ENCODE results near the gene ARL8A.
"Not testable (repeated sequence)": the region's sequence is repeated elsewhere in the genome, so short reads cannot be mapped to it uniquely, and the experiment has no call there.

The ARL8A gene

DNA sequence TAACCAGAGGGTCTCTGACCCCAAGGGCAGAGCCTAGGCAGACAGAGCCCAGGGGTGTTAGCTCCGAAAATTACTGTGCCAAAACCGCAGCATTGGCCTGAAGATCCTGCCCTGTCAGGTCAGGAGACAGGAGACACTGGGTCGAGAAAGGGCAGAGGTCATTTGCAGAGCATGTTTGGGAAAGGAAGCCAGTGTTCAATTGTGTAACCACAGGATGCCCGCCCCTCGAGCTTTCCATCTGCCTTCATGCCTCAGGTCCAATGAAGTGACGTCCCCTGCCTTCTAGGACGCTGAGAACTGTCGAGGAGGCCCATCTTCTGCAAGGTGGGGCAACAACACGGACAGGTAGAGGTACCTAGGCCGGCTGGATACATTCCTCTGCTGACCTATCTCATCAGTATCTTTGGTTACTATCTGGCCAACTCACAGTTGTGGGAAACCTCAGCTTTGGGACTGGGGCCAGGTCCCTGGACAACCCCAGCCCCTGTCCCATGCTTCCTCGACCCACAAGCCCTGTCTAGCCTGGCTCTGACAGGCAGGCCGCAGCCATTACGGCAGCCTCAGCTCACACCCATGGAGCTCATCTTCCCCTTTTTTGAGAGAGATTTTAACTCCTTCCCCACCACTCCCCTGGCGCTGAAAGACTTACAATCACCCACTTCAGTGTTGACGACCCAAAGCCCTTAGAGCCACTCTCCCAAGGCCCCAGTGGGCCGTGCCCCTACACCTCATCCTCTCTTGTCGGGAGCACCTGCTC is 1.3 kb downstream of the ARL8A start:
- no peak for DNase-seq (ENCODE audit: low read depth in 2 of 3, low spot score in 2 of 3)

DNA sequence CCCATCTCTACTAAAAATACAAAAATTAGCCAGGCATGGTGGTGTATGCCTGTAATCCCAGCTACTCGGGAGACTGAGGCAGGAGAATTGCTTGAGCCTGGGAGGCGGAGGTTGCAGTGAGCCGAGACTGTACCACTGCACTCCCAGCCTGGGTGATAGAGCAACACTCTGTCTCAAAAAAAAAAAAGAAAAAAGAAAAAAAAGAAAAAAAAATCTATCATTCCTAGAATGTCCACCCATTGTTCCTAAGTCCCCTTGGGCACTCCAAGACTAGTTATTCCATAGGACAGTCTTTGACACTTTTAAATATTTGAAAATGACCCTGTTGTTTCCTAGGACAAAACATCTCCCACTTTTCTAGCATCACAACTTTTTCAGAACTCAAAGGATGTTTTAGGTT is 3.1 kb downstream of the ARL8A start:
- not testable (repeated sequence) for DNase-seq (ENCODE audit: low read depth in 2 of 3, low spot score in 2 of 3)

DNA sequence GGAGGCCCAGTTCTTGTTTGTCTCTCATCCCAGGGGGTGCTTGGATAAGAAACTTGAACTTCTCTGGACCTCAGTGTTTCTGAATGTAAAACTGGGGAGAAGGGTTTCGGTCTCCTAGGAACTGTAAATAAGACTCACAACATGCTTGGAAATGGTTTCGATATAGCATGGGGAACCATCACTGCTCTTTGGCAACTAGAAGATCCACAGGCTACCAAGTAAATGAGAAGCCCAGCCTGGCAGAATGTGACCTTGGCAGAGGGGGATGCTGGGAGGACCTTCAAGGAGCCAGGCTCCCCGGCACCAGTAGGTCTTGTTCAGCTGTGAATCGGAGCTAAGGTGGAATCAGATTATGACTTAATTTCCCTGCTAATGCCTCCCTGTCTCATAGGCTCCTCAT is 3.7 kb downstream of the ARL8A start:
- DNase-seq (ENCODE audit: low read depth in 2 of 3, low spot score in 2 of 3): no peak

DNA sequence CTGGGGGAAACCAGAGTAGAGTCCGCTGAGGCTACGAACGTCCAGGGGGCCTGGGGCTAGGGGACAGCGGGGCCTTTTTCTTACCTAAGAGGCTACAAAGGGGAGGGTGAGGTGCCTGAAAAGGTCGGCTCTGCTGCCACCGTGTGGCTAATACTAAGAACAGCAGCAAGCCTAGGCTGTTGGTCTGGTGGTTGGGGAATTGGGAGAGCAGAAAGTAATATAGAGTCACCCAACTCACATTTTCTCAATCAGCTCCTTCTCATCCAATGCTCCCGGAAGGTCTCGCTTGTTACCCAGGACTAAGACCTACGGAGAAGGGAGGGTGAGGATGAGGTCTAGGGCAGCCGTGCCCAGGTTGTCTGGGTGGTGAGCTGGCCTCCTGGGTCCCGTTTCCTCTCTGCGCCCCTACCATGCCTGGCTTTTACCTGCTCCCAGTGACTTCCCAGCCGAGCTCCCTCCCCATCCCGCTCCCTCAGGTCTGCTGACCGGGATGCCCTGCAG is 9.3 kb downstream of the ARL8A start:
- DNase-seq (ENCODE audit: low read depth in 2 of 3, low spot score in 2 of 3): no peak

DNA sequence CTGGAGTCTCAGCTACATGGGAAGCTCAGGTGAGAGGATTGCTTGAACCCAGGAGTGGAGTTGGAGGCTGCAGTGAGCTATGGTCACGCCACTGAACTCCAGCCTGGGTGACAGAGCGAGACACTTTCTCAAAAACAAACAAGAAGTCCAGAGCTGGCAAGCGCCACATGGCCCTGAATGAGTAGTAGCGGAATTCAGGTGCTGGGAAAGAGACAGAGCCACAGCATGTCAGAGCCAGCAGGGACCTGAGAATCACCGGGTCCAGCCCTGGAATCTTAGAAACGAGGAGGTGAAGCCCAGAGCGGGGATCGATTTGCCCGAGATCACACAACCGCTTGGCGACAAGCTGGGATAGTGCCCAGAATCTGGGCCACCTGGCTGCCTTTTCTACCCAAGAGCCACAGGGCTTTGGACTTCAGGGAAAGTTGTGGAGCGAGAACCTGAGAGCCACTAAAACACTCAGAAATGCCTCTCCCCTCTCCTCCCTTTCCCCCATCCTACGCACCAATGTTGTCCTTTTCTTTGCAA is 9.8 kb downstream of the ARL8A start:
- DNase-seq (ENCODE audit: low read depth in 2 of 3, low spot score in 2 of 3): no peak

DNA sequence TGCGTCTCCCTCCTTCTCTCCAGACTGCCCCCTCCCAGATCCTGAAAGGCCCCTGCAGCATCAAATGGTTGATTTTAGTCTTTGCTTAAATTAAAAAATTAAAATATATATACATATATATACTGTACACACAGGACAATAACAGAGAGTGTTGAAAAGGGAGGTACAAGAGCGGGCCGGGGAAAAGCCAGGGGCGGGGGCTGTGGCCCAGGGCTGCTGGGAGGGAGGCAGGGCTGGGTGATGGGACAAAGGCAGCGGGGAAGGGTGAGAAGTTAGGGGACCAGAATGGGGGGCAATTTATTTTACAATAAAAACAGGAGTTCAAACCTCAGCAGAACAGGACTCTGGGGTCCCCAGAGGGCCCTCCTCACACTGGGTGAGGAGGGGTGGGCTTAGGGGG is 10.5 kb downstream of the ARL8A start:
- DNase-seq (ENCODE audit: low read depth in 2 of 3, low spot score in 2 of 3): no peak

DNA sequence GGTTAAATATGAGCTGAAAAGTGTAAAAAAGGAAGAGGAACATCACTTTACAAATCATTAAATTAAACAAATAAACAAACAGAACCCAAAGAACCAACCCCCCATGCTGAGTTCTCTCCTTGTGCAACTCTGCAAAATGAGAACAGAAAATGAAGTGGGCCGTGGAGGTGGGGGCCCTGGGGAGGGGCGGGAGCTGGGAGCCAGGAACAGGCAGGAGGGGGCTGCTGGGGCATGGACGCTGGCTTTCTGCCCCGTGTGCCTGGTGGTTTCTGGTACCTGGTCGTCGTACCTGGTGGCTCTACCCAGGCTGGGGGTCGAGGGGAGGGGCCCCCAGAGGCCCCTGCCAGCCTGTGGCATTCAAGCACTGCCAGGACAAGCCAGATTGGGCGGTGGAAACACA is 11.0 kb downstream of the ARL8A start:
- no peak for DNase-seq (ENCODE audit: low read depth in 2 of 3, low spot score in 2 of 3)

DNA sequence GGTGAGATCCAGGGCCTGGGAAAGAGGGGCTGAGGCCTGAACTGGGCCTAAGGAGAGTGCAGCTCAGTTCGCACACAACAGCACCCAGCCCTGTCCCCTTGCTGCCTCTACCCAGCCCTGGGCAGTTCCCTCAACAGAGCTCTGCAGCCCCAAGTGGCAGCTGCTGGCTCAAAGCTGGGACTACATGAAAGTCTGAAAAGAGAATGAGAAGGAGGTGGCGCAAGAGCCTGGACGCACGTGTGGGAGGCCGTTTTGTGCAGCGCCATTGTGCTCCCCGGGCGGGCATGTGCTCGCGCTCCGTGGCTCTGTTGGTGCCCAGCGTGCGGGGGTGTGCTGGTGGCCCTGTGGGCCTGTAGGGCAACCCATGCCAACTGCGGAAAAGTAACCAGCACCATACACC is 11.5 kb downstream of the ARL8A start:
- DNase-seq (ENCODE audit: low read depth in 2 of 3, low spot score in 2 of 3): no peak

DNA sequence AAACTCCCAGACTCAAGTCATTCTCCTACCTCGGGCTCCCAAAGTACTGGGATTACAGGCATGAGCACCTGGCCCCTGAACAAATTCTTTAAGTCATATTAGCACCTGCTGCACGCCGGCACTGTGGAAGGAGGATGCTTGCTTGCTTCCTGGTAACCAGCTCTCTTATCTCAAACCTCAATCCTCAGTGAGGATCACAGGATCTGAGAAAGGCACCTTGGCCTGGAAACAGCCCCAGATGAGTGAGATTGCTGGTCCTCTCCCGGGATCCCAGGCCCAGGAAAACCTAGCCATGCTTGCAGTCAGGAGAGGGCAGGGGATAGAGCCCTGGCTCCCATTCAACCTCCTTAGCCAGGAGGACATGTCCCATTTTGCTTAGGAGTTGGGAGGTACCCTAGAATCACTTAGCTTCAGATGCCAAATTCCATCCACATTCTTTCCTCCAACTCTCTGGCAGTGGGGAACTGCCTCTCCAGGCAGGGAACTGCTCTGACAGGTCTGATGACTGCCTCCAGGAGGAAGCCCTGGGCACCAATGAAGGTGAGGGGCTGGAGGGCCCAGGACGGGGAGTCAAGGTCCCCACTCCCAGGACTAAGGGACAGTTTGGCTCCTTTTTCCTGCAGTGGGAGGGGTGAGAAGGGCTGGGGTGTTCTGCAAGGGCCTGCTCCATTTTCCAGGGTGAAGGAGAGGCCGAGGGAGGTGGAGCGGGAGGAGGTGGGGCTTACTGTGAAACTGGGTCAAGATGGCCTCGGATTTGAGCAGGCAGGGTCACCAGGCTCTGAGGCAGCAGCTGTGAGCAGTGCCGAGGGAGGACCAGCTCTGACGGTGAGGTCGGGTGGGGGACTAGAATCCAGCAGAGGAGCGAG is 12.3 kb downstream of the ARL8A start:
- no peak for DNase-seq (ENCODE audit: low read depth in 2 of 3, low spot score in 2 of 3)

DNA sequence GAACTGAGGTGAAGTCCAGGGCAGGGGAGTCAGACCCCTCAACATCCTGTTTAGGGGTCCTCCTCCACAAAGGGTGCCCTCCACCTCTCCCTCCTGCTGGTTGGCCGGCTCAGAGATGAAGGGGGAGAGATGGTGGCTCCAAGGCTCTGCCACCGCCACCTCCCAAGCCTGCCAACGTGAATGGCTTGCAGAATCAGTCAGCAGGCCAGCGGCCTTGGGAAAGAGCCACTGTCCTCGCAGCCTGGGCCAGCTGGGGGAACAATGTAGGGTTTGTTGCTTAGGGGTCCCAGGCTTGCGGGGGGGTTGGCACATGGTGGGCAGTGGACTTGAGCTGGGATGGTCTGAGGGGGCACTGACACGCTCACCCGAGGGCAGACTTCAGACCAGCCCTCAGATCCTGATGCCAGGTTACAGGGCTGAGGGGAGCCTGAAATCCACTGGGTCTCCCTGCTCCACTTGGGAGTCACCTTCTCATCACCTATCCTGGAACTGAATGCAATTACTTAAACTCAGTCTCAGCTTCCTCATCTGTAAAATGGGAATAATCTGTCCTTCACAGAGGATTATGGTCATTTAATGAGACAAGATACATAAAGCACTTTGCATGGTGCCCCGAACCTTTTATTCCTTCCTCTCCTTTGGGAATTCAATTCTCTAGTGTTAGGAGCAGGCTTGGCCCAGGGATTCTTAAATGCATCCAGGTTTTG is 13.6 kb downstream of the ARL8A start:
- DNase-seq (ENCODE audit: low read depth in 2 of 3, low spot score in 2 of 3): no peak

DNA sequence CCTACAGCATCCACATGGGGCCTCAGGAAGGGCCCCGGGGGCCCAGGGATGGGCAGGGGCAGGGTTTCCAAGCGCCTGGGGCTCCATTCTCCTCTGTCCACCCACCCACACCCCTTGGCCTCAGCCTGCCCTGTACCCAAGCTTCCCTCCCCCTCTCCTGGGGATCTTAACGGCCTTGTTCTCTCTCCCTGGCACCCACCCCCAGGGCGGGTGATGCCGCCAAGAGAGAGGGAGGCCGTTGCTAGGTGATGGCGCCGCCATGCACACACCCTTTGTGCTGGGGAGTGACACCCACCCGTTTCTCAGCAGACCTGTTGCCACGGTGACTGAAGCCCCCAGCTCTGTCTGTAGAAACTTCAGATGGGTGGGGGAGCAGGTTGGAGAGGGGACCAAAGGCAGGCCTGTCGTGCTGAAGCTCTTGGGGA is 14.2 kb downstream of the ARL8A start:
- DNase-seq (ENCODE audit: low read depth in 2 of 3, low spot score in 2 of 3): no peak

DNA sequence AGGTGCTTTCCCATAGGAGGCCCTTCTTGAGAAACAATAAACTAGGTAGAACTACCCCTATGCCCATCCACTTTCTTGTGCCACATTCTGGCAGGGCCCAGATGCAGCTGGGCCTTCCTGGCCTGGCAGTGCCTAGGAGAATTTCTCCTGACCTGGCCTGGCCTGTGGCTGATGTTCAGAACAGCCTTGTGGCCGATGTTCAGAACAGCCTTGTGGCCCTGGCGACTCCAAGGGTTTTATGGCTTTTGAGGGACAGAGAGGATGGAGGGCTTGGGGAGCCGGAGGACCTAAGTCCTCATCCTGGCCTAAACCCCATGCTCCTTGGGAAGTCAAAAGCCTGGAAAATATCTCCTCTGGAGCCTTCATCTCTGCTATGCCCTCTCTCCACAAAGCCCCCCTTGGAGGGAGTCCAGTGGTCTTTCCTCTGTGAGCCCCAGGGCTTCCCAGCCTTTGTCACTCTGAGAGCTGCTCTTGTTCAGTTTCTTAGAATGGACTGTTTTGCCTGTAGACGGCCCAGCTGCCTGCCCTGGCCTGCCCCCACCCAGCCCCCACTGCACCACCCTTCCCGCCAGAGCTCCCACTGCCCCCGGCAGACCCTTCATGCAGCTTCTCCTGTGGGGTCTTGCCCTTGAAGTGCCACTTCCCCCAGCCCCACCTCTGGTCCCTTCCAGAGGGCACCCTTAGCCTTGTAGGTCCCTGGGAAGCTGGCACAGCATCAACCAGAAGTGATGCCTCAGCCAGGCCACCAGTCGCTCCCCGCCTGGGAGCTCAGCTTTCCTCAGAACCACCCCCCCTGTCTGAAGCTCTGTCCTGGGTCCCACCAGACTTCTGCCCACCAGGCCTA is 14.9 kb downstream of the ARL8A start:
- DNase-seq (ENCODE audit: low read depth in 2 of 3, low spot score in 2 of 3): no peak

DNA sequence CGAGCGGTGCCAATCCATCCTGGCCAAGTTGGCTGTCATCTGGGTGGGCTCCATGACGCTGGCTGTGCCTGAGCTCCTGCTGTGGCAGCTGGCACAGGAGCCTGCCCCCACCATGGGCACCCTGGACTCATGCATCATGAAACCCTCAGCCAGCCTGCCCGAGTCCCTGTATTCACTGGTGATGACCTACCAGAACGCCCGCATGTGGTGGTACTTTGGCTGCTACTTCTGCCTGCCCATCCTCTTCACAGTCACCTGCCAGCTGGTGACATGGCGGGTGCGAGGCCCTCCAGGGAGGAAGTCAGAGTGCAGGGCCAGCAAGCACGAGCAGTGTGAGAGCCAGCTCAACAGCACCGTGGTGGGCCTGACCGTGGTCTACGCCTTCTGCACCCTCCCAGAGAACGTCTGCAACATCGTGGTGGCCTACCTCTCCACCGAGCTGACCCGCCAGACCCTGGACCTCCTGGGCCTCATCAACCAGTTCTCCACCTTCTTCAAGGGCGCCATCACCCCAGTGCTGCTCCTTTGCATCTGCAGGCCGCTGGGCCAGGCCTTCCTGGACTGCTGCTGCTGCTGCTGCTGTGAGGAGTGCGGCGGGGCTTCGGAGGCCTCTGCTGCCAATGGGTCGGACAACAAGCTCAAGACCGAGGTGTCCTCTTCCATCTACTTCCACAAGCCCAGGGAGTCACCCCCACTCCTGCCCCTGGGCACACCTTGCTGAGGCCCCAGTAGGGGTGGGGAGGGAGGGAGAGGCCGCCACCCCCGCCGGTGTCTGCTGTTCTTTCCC is 16.5 kb downstream of the ARL8A start:
- DNase-seq (ENCODE audit: low read depth in 2 of 3, low spot score in 2 of 3): no peak

DNA sequence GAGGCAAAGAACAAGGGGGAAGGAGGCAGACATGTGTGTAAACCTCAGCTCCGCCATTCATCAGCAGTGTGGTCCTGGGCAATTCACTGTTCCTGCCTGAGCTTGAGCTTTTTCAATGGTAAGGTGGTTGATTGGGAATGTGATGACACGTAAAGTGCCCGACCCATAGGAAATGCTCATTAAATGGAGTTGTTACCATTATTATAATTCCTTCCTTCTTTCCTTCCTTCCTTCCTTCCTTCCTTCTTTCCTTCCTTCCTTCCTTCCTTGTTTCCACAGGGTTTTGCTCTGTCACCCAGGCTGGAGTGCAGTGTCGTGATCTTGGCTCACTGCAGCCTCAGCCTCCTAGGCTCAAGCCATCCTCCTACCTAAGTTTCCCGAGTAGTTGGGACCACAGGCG is 17.5 kb downstream of the ARL8A start:
- DNase-seq (ENCODE audit: low read depth in 2 of 3, low spot score in 2 of 3): no peak

DNA sequence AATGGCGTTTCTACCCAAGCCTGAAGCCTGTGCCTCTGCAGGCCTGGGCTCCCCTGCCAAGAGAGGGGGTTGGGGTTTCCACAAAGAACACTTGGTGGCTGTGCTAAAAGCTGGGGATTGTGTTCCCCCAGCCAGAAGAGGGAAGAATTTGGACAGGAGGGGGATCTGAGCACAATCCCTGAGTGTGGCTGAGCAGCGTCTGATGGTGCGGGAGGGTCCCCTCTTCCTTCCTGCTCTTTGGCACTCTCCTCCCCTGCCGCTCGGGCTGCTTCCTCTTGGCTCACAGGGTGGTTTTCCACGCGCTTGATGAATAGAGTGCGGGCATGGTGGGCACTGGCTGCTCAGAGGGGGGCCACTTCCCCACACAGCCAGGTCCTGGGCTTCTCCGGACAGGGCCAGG is 18.1 kb downstream of the ARL8A start:
- no peak for DNase-seq (ENCODE audit: low read depth in 2 of 3, low spot score in 2 of 3)

DNA sequence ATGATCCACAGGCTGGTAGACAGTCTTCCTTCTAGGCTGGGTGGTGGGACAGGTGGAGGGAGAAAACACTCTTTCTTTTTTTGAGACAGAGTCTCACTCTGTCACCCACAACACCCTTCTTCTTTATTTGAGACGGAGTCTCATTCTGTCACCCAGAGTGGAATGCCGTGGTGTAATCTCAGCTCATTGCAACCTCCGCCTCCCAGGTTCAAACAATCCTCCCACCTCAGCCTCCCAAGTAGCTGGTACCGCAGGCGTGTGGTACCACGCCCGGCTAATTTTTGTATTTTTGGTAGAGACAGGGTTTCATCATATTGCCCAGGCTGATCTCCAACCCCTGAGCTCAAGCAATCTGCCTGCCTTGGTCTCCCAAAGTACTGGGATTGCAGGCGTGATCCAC is 18.9 kb downstream of the ARL8A start:
- DNase-seq (ENCODE audit: low read depth in 2 of 3, low spot score in 2 of 3): no peak

DNA sequence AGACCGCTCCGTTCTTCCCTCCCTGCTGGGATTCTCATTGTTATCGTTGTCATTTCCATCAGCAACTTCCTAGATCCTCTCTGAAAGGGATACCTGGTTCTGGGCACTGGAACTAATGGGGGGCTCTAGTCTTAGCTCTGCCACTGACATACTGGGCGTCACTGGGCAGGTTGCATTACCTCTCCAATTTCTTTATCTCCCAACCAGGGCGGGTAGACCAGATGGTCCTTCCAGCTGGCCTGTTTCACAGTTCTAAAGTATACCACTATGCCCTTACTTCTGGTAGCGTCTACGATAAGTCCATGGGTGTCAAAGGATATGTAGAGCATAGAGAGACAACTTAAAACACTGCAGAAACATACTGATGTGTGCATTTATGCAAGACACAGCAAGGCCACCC is 20.4 kb downstream of the ARL8A start:
- no peak for DNase-seq (ENCODE audit: low read depth in 2 of 3, low spot score in 2 of 3)

DNA sequence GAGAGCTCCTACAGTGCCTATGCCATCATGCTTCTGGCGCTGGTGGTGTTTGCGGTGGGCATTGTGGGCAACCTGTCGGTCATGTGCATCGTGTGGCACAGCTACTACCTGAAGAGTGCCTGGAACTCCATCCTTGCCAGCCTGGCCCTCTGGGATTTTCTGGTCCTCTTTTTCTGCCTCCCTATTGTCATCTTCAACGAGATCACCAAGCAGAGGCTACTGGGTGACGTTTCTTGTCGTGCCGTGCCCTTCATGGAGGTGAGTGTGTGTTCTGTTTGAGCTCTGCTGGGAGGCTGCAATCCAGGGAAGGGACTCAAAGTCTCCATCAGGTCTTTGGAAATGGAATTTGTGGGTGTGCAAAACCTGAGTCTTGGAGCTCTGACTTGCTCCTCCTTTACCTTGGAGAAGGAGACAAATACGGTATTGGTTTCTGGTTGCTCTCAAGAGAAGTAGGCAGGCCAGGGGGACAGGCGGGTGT is 21.2 kb downstream of the ARL8A start:
- DNase-seq (ENCODE audit: low read depth in 2 of 3, low spot score in 2 of 3): no peak

DNA sequence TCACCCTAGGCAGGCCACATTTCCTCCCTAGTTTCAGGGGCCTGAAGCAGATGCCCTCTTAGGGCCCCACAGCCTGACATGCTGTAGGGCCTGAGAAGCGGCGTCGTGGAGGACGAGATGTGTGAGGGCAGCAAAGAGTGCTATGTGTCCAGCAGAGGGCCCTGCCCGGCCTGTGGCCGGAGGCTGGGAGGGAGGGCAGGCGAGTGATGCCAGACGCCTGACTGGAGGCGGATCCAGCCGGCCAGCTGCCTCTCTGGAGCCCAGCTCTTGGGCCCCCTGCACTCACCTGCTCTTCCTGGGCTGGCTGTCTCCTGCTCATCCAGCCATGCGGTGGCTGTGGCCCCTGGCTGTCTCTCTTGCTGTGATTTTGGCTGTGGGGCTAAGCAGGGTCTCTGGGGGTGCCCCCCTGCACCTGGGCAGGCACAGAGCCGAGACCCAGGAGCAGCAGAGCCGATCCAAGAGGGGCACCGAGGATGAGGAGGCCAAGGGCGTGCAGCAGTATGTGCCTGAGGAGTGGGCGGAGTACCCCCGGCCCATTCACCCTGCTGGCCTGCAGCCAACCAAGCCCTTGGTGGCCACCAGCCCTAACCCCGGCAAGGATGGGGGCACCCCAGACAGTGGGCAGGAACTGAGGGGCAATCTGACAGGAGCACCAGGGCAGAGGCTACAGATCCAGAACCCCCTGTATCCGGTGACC is 21.8 kb downstream of the ARL8A start, which contains the start of gene GPR37L1:
GPR37L1 (plus strand) TSS at position 279 of the 697 bp plus-strand sequence; CDS start at position 326, 47 bp downstream.
- DNase-seq (ENCODE audit: low read depth in 2 of 3, low spot score in 2 of 3): no peak
